ENCODE results near the gene HAT1. TPM values are rescaled to one million over a fixed set of nuclear protein-coding genes. Genes with fewer than 3 reads are reported as not detected.

Gene HAT1
- polyA plus RNA-seq, 2 of the 4 experiments (the other 2 are of a cell fraction) = 94.3 to 139 TPM

- no peak for TF ChIP-seq CTCF (IDR thresholded peaks at IDR 0.05)
- TF ChIP-seq TP53 (CRISPR knock-in tag; IDR thresholded peaks at IDR 0.05) = no peak
- TF ChIP-seq USF2 (IDR thresholded peaks at IDR 0.05) = no peak
- no peak for TF ChIP-seq NPAS2 (CRISPR knock-in tag; IDR thresholded peaks at IDR 0.05; ENCODE audit: borderline replicate concordance)
- no peak for TF ChIP-seq CEBPB (IDR thresholded peaks at IDR 0.05)
- TF ChIP-seq HOXB5 (CRISPR knock-in tag; IDR thresholded peaks at IDR 0.05) = no peak
- no peak for TF ChIP-seq RFX5 (IDR thresholded peaks at IDR 0.05)
These were observed 30.0 kb downstream of the HAT1 start (continued) for GRCh38 chr2:171952276-171952675.

GRCh38 chr2:171952748-171953147, 30.5 kb downstream of the HAT1 start:
- no peak for ATAC-seq
- POLR2A ChIA-PET = no interaction called here

GRCh38 chr2:171956135-171956825, 34.0 kb downstream of the HAT1 start:
- CTCF ChIA-PET = interaction anchor here (0.8 to 0.9 kb wide), 2 partner anchors 127 to 150 kb away, joined by 3 read pairs; no protein-coding TSS in a partner anchor
- TF ChIP-seq EHF (CRISPR knock-in tag; IDR thresholded peaks at IDR 0.05) = no peak
- no peak for TF ChIP-seq RAD21 (conservative IDR thresholded peaks at IDR 0.05 in 1 of 2, IDR thresholded peaks at IDR 0.05 in 1 of 2)
- no peak for TF ChIP-seq POLR2A (IDR thresholded peaks at IDR 0.05; ENCODE audit: low read length)
- no peak for TF ChIP-seq GATA3 (IDR thresholded peaks at IDR 0.05; ENCODE audit: borderline replicate concordance)
- no peak for TF ChIP-seq FOSB (CRISPR knock-in tag; IDR thresholded peaks at IDR 0.05)
- TF ChIP-seq TP53 (CRISPR knock-in tag; IDR thresholded peaks at IDR 0.05) = no peak
- no peak for TF ChIP-seq PBX3 (IDR thresholded peaks at IDR 0.05)
- 92% methylated on average over 6 of the region's 7 CpGs for WGBS (ENCODE audit: missing lambda C conversion rate)
- ATAC-seq (0 out of 6 replicates have a peak, but pooled peaks of 1 of the 2 experiments have one; percentile 27), FAIRE-seq (no peak), DNase-seq (ENCODE audit: low read depth in 1 of 2, low spot score in 1 of 2) (no peak)
- Histone ChIP-seq H3K27ac (no peak overlapping the region), H3K9me3 (no peaks in the 10 kb centered on the region), H3K4me3 (no peak overlapping the region), H3K4me1 (peaks cover 16% of the 10 kb centered on the region), H3K4me2 (no peak overlapping the region)
- POLR2A ChIA-PET = no interaction called here

More at GRCh38 chr2:171952748-171953147, 30.5 kb downstream of the HAT1 start:
- Histone ChIP-seq H3K9me3 (no peaks in the 10 kb centered on the region), H3K4me3 (no peak overlapping the region), H3K4me2 (no peak overlapping the region), H3K4me1 (peaks cover 7% of the 10 kb centered on the region; the same call in 2 of the 3 replicates), H3K27ac (no peak overlapping the region)
- TF ChIP-seq CBX8 (IDR thresholded peaks at IDR 0.05) (no peak), TP53 (CRISPR knock-in tag; IDR thresholded peaks at IDR 0.05) (no peak), POLR2A (IDR thresholded peaks at IDR 0.05; ENCODE audit: low read length) (no peak), HOXB13 (CRISPR knock-in tag; IDR thresholded peaks at IDR 0.05; ENCODE audit: low read depth) (no peak), ZFP36 (IDR thresholded peaks at IDR 0.05; ENCODE audit: borderline replicate concordance, partially characterized antibody) (no peak)
- 95% methylated on average over 3 of the region's 3 CpGs for WGBS (ENCODE audit: missing lambda C conversion rate)
- DNase-seq (ENCODE audit: low read depth in 1 of 2, low spot score in 1 of 2) (no peak), FAIRE-seq (no peak)
- CTCF ChIA-PET = no interaction called here

GRCh38 chr2:171957061-171957460, 34.8 kb downstream of the HAT1 start:
- POLR2A ChIA-PET = no interaction called here
- H3K4me2 ChIP-seq = no peak overlapping the region
- WGBS (ENCODE audit: missing lambda C conversion rate) = 100% methylated on average over 2 of the region's 2 CpGs
- CTCF ChIA-PET = no interaction called here
- no peak overlapping the region for H3K4me3 ChIP-seq
- no peaks in the 10 kb centered on the region for H3K9me3 ChIP-seq
- no peak overlapping the region for H3K27ac ChIP-seq
- TF ChIP-seq SMC3 (IDR thresholded peaks at IDR 0.05) = no peak
- peak; percentile 25 to 29; a peak in 1 of 5 replicates for TF ChIP-seq RAD21 (conservative IDR thresholded peaks at IDR 0.05 in 1 of 2, IDR thresholded peaks at IDR 0.05 in 1 of 2)
- DNase-seq (ENCODE audit: low read depth in 1 of 2, low spot score in 1 of 2) (peak in 1 of 2 experiments; percentile 16), FAIRE-seq (no peak), ATAC-seq (peak; percentile 39 to 73; a peak in 4 of 6 replicates)
- peaks cover 16% of the 10 kb centered on the region for H3K4me1 ChIP-seq

Measured in A549 (cell line).